Esophagus muscularis mucosa (tissue), 3 donors: ENCODE data around the gene DCDC2C.

Source experiments
- POLR2A ChIP-seq: fragments of 450-650 bp; IDR thresholded peaks from one replicate; pipeline ENCODE4 v1.6.1; 2017; ENCODE audit warnings: antibody characterized with exemption, moderate library complexity, mild to moderate bottlenecking, low read depth
- TF ChIP-seq, protein P1 (sequence below), 3 experiments: fragments of 200-600 bp in 2 of 3; fragments of 450-650 bp in 1 of 3; sonication (generic) in 2 of 3; IDR thresholded peaks; one replicate each; pipeline ENCODE4 v1.5.1; 2017 to 2019; ENCODE audit warnings: antibody characterized with exemption in 3 of 3, mild to moderate bottlenecking in 2 of 3, moderate library complexity in 1 of 3

- TF ChIP-seq, protein P1, sequence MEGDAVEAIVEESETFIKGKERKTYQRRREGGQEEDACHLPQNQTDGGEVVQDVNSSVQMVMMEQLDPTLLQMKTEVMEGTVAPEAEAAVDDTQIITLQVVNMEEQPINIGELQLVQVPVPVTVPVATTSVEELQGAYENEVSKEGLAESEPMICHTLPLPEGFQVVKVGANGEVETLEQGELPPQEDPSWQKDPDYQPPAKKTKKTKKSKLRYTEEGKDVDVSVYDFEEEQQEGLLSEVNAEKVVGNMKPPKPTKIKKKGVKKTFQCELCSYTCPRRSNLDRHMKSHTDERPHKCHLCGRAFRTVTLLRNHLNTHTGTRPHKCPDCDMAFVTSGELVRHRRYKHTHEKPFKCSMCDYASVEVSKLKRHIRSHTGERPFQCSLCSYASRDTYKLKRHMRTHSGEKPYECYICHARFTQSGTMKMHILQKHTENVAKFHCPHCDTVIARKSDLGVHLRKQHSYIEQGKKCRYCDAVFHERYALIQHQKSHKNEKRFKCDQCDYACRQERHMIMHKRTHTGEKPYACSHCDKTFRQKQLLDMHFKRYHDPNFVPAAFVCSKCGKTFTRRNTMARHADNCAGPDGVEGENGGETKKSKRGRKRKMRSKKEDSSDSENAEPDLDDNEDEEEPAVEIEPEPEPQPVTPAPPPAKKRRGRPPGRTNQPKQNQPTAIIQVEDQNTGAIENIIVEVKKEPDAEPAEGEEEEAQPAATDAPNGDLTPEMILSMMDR (IDR thresholded peaks at IDR 0.05) = no peak
- TF ChIP-seq POLR2A = no peak
Observed at GRCh38 chr2:3661149-3661660, 42.2 kb upstream of the DCDC2C start.
